Endothelial cell of umbilical vein (primary cell): ENCODE measurements around the gene TDP1. TPM values are rescaled to one million over a fixed set of nuclear protein-coding genes. Genes with fewer than 3 reads are reported as not detected.

Source experiments
- BruUV-seq: library from RNA; stranded (reverse); fragments of 400-500 nt; replicated peaks from 2 replicates; lab custom pipeline; 2021; lab: Mats Ljungman, UMichigan
- CTCF ChIA-PET: fragments of 300-600, 350-600 bp; sonication (Branson Sonifier 250); formaldehyde crosslinking; loops from one replicate; lab custom pipeline; 2021; ENCODE audit warnings: antibody characterized with exemption, inconsistent platforms; lab: Charles Lee
- POLR2A ChIA-PET: fragments of 300-600, 350-600 bp; sonication (Branson Sonifier 250); formaldehyde crosslinking; loops from one replicate; lab custom pipeline; 2021; ENCODE audit warnings: antibody characterized with exemption, inconsistent platforms; lab: Charles Lee
- DNase-seq: peaks from one replicate; pipeline ENCODE4 v3.0.0-alpha.2; 2011; ENCODE audit warnings: low read depth, low spot score
- FAIRE-seq: peaks from 2 replicates; lab custom pipeline; 2011; peaks lifted over from hg19 to GRCh38; lab: Jason Lieb, UNC
- H2AFZ ChIP-seq: 2 replicates; pipeline ENCODE4 v1.6.0; 2012; ENCODE audit warnings: low read depth, low read length, control low read depth, inconsistent platforms
- H3K27ac ChIP-seq: 2 replicates; pipeline ENCODE4 v1.5.1; 2011; ENCODE audit warnings: low read depth, mild to moderate bottlenecking, control low read depth, low read length, moderate library complexity; ENCODE audit not compliant: insufficient read depth
- H3K27me3 ChIP-seq, 2 experiments: 2 replicates each; pipeline versions ENCODE4 v1.6.0 to v1.6.1; 2011; ENCODE audit warnings: low read length in 2 of 2, mixed read lengths in 1 of 2; ENCODE audit not compliant: control insufficient read depth in 2 of 2, insufficient read depth in 2 of 2
- H3K36me3 ChIP-seq, 2 experiments: 2 replicates in 1 of 2; 3 replicates in 1 of 2; pipeline ENCODE4 v1.5.1; 2011; ENCODE audit warnings: low read length in 2 of 2, mild to moderate bottlenecking in 1 of 2, moderate library complexity in 1 of 2; ENCODE audit not compliant: control insufficient read depth in 2 of 2, insufficient read depth in 2 of 2; ENCODE audit errors: extremely low read depth in 1 of 2
- H3K4me1 ChIP-seq: 3 replicates; pipeline ENCODE4 v1.5.1; 2011; ENCODE audit warnings: mild to moderate bottlenecking, low read length; ENCODE audit not compliant: control insufficient read depth, insufficient read depth; ENCODE audit errors: extremely low read depth
- H3K4me2 ChIP-seq: 2 replicates; pipeline ENCODE4 v1.6.1; 2011; ENCODE audit warnings: low read length, control low read depth, mixed read lengths; ENCODE audit not compliant: insufficient read depth
- H3K4me3 ChIP-seq, 3 experiments: fragments of 200-600 bp in 1 of 3; sonication (generic), shearing (Covaris generic) in 1 of 3; replicated peaks in 1 of 3; 2 replicates each; pipeline ENCODE4 v1.5.1; 2011 to 2016; ENCODE audit warnings: control low read depth in 3 of 3, low read length in 3 of 3, mild to moderate bottlenecking in 2 of 3, inconsistent platforms in 1 of 3, low read depth in 1 of 3, moderate library complexity in 1 of 3; ENCODE audit not compliant: insufficient read depth in 1 of 3
- H3K79me2 ChIP-seq: 2 replicates; pipeline ENCODE4 v1.6.0; 2012; ENCODE audit warnings: low read length, inconsistent platforms; ENCODE audit not compliant: control insufficient read depth, insufficient read depth
- H3K9ac ChIP-seq: replicated peaks from 2 replicates; pipeline ENCODE3; 2011; ENCODE audit warnings: low read length, control low read depth; ENCODE audit not compliant: insufficient read depth; ENCODE audit errors: extremely low read depth
- H3K9me1 ChIP-seq: replicated peaks from 3 replicates; pipeline ENCODE4 v1.6.0; 2011; ENCODE audit warnings: mild to moderate bottlenecking, low read length; ENCODE audit not compliant: control insufficient read depth, insufficient read depth; ENCODE audit errors: extremely low read depth
- H3K9me3 ChIP-seq: replicated peaks from 2 replicates; pipeline ENCODE4 v1.5.1; 2012; ENCODE audit warnings: low read length, inconsistent platforms; ENCODE audit not compliant: control insufficient read depth, insufficient read depth
- H4K20me1 ChIP-seq: replicated peaks from 2 replicates; pipeline ENCODE3; 2011; ENCODE audit warnings: mild to moderate bottlenecking, low read length; ENCODE audit not compliant: control insufficient read depth, insufficient read depth; ENCODE audit errors: extremely low read depth
- CTCF ChIP-seq, 2 donors: IDR thresholded peaks; 1 replicate in 1 of 2; 2 replicates in 1 of 2; pipeline ENCODE4 v1.5.1; 2011; ENCODE audit warnings: low read length in 2 of 2, mild to moderate bottlenecking in 2 of 2, moderate library complexity in 2 of 2, control low read depth in 1 of 2, inconsistent platforms in 1 of 2, low read depth in 1 of 2; ENCODE audit not compliant: insufficient read depth in 1 of 2; ENCODE audit errors: extremely low read depth in 1 of 2
- EZH2 ChIP-seq: IDR thresholded peaks from 2 replicates; pipeline ENCODE4 v1.6.1; 2012; ENCODE audit warnings: borderline replicate concordance, low read depth, mild to moderate bottlenecking, moderate library complexity, low read length, inconsistent platforms; ENCODE audit not compliant: severe bottlenecking
- JUN ChIP-seq: IDR thresholded peaks from 2 replicates; pipeline ENCODE4 v1.6.1; 2011; ENCODE audit warnings: borderline replicate concordance, low read depth; ENCODE audit not compliant: insufficient read length, insufficient read depth
- POLR2A ChIP-seq: IDR thresholded peaks from 2 replicates; pipeline ENCODE4 v1.6.1; 2012; ENCODE audit warnings: low read depth, mild to moderate bottlenecking, control low read depth, low read length
- POLR2AphosphoS5 ChIP-seq: IDR thresholded peaks from 2 replicates; pipeline ENCODE4 v1.6.1; 2012; ENCODE audit warnings: low read depth, mild to moderate bottlenecking, control low read depth, low read length, moderate library complexity; ENCODE audit not compliant: insufficient read depth
- dilution Hi-C: fragments of 300-500 bp; cut with MboI; formaldehyde crosslinking; loops from one replicate; pipeline ENCODE4 v1.15.0; 2019; ENCODE audit warnings: low sequenced_read_pairs; ENCODE audit not compliant: extremely low pct_ligation_motif_present
- intact Hi-C: fragments of 100-400 bp; cut with micrococcal nuclease; formaldehyde crosslinking; loops from one replicate; pipeline ENCODE4 v1.10.0; 2022
- polyA plus RNA-seq, 4 experiments: library from polyadenylated mRNA; depleted of rRNA in 3 of 4; stranded (reverse) in 3 of 4; unstranded in 1 of 4; fragments of >200 nt; gene quantifications; 2 replicates each; pipeline versions ENCODE4 v1.2.1 to v1.2.3, GENCODE V29; 2011 to 2012; ENCODE audit warnings: missing spikeins in 1 of 4
- total RNA-seq: library from RNA; stranded (reverse); gene quantifications from 2 replicates; pipeline ENCODE4 v1.2.3, GENCODE V29; 2021

The TDP1 gene
- total and polyA plus RNA-seq, 2 donors (not counting 3 experiments of a cell fraction or from before 2014, with no cell fraction given), result 14.1 to 30.5 TPM

- FAIRE-seq (peak; percentile 12), DNase-seq (peak; percentile 87)
- intact Hi-C loops (loop anchor here (1.0 to 10.0 kb wide), 3 partner anchors 14 to 1248 kb away; no protein-coding TSS in a partner anchor), dilution Hi-C loops (no loop called here)
- H3K79me2 ChIP-seq, result no peaks in the 10 kb centered on the region
- no peaks in the 10 kb centered on the region for H3K27me3 ChIP-seq
- no peak overlapping the region for H3K4me2 ChIP-seq
- BruUV-seq, result no TSS peak
- no peaks in the 10 kb centered on the region for H3K9me1 ChIP-seq
- ChIA-PET CTCF (interaction anchor here (1.0 to 2.9 kb wide), 4 partner anchors 24 to 885 kb away, joined by 3 to 18 read pairs (median 10); no protein-coding TSS in a partner anchor), POLR2A (no interaction called here)
- H3K4me1 ChIP-seq, result no peaks in the 10 kb centered on the region
- no peaks in the 10 kb centered on the region for H3K9me3 ChIP-seq
- H4K20me1 ChIP-seq, result no peaks in the 10 kb centered on the region
- no peak overlapping the region for H3K9ac ChIP-seq
- no peak overlapping the region for H2AFZ ChIP-seq
- no peaks in the 10 kb centered on the region for H3K36me3 ChIP-seq
- H3K4me3 ChIP-seq, result no peak overlapping the region
- TF ChIP-seq EZH2 (no peak), JUN (peak; percentile 21), POLR2A (no peak)
- H3K27ac ChIP-seq, result no peak overlapping the region
Measured at GRCh38 chr14:89912667-89913211, 43.0 kb upstream of the TDP1 start.

GRCh38 chr14:89915114-89915878, 40.4 kb upstream of the TDP1 start:
- H3K4me2 ChIP-seq, result peak overlapping the region; percentile 28
- no peak overlapping the region for H2AFZ ChIP-seq
- no peaks in the 10 kb centered on the region for H3K9me3 ChIP-seq
- no peaks in the 10 kb centered on the region for H3K79me2 ChIP-seq
- dilution Hi-C loops, result no loop called here
- DNase-seq, result peak; percentile 79
- POLR2A ChIA-PET, result no interaction called here
- no peak overlapping the region for H3K27ac ChIP-seq
- no peak overlapping the region for H3K4me3 ChIP-seq
- no peaks in the 10 kb centered on the region for H3K27me3 ChIP-seq
- intact Hi-C loops, result loop anchor here (1.0 to 10.0 kb wide), 6 partner anchors 498 to 1250 kb away; partner anchors contain the start of gene FOXN3
- BruUV-seq, result no TSS peak
- no peaks in the 10 kb centered on the region for H4K20me1 ChIP-seq
- peak; percentile 92 for FAIRE-seq
- H3K4me1 ChIP-seq, result no peaks in the 10 kb centered on the region
- no peaks in the 10 kb centered on the region for H3K36me3 ChIP-seq
- peak overlapping the region; percentile 19 for H3K9ac ChIP-seq
- CTCF ChIA-PET, result interaction anchor here (1.2 to 2.2 kb wide), 5 partner anchors 507 to 888 kb away, joined by 3 to 7 read pairs (median 4); no protein-coding TSS in a partner anchor
- H3K9me1 ChIP-seq, result no peaks in the 10 kb centered on the region
- TF ChIP-seq CTCF (IDR thresholded peaks at IDR 0.05; ENCODE audit: extremely low read depth in 1 of 2, insufficient read depth in 1 of 2, low read depth in 1 of 2, low read length in 2 of 2), result peak; percentile 75
- no peak for TF ChIP-seq POLR2AphosphoS5
